Cardiac atrium fibroblast (primary cell): Measurements from ENCODE around the gene RASGRP1. TPM values are rescaled to one million over a fixed set of nuclear protein-coding genes. Genes with fewer than 3 reads are reported as not detected.

ENCODE experiments used
- total RNA-seq: library from RNA; depleted of rRNA; stranded (reverse); fragments of >200 nt; gene quantifications from 2 replicates; pipeline ENCODE4 v1.2.3, GENCODE V29; 2015

RASGRP1 gene
- 0.18 and 1.8 TPM in 2 replicates for total RNA-seq

DNA sequence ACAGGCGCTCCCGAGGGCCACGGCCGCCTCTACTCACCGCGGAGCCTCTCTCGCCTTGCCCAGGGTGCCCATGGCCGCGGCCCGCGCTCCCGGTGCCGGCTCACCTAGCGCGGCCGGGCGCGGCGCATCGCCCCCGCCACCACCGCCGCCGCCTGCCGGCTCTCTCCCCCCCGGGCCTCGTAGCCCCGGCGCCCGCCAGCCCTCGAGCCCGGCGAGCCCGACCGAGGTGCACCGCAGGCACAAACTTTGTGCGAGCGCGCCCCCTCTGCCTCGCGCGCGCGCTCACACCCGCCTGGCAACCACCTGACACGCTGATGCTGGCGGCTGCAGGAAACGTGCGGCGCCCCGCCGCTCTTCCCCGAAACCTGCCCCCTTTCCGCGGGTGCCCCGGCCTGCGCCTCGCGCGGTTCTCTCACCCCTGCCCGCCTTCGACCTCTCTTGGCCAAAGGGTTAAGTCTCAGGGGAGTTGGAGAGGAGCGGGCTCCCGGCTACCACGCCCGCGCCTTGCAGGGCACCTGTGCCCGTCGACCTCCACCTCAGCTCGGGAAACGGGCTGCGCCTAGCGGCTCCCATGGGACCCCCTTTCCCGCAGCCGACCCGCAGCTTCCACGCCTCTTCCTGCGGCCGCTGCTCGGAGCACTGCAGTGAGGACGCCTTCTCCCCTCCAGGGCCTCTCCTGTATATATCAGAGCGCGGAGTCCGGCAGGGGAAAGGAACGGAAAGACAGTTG is at the start of gene RASGRP1:
RASGRP1 (minus strand) TSS at position 258 of the 730 bp plus-strand sequence; CDS start at position 72, 186 bp downstream.

DNA sequence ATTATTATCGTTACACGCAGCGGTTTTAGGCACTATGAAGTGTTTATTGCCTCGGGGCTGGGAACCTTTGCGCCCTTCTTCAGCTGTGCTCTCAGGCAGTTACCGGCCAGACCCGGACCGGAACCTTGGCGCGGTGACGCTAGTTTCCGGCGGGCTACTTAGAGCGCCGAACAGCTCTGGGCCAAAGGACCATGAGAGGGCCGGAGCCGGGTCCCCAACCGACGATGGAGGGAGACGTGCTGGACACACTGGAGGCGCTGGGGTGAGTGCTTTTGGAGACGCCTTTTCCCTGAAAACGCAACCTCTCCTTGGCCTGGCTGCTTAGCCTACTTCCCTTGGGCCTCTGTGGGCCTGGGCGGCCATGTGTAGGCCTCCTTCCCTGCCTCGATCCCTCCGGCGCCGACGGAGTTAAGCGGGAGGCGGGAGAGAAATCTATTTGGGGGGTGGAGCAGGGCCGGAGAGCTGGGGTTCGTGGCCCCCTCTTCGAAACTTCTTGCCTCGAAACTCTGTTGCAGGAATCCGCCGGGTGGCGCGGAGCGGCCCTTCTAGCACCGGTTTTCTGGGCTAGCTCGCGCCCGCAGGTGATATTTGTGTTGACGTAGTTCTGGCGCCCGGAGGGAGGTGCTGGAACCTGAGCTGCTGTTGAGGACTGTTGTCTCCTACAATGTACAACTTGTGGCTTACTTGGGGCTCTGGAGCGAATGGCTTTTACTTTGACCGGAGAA is 110.5 kb downstream of the RASGRP1 start, which contains the start of gene FAM98B:
FAM98B (plus strand) TSS at position 157 of the 725 bp plus-strand sequence; CDS start at position 192, 35 bp downstream.

Other genes starting within 250 kb of the RASGRP1 start
- gene FAM98B, start 110.7 kb downstream of the RASGRP1 start, total RNA-seq = 6.0 and 10.5 TPM in 2 replicates